Loucy (cell line): ENCODE results near the gene FLACC1.

ENCODE experiments used
- H2AFZ ChIP-seq: fragments of 200-600 bp; sonication (generic); 2 replicates; pipeline ENCODE4 v1.6.0; 2016; ENCODE audit warnings: antibody characterized with exemption, mild to moderate bottlenecking, low read length, moderate library complexity
- H3F3A ChIP-seq: fragments of 200-600 bp; 2 replicates; pipeline ENCODE4 v1.6.0; 2016; ENCODE audit warnings: antibody characterized with exemption, low read depth, mild to moderate bottlenecking
- H3K27me3 ChIP-seq: fragments of 200-600 bp; sonication (generic); 2 replicates; pipeline ENCODE4 v1.6.1; 2014; ENCODE audit warnings: low read length, mild to moderate bottlenecking; ENCODE audit not compliant: insufficient read depth, poor library complexity, severe bottlenecking
- H3K36me3 ChIP-seq: fragments of 200-600 bp; sonication (generic); 2 replicates; pipeline ENCODE4 v1.6.1; 2016; ENCODE audit warnings: low read length; ENCODE audit not compliant: insufficient read depth
- H3K4me1 ChIP-seq: fragments of 200-600 bp; sonication (generic); 2 replicates; pipeline ENCODE4 v1.5.1; 2014; ENCODE audit warnings: low read length, mild to moderate bottlenecking; ENCODE audit not compliant: insufficient read depth, poor library complexity, severe bottlenecking
- H3K4me2 ChIP-seq: fragments of 200-600 bp; sonication (generic); 2 replicates; pipeline ENCODE4 v1.6.0; 2014; ENCODE audit warnings: antibody characterized with exemption, low read length, low read depth, mild to moderate bottlenecking; ENCODE audit not compliant: poor library complexity, severe bottlenecking
- H3K4me3 ChIP-seq: fragments of 200-600 bp; sonication (generic); 2 replicates; pipeline ENCODE4 v1.5.1; 2014; ENCODE audit warnings: low read length, mild to moderate bottlenecking, mixed read lengths; ENCODE audit not compliant: poor library complexity, severe bottlenecking
- H3K79me2 ChIP-seq: fragments of 200-600 bp; sonication (generic); 2 replicates; pipeline ENCODE4 v1.6.1; 2014; ENCODE audit warnings: low read length; ENCODE audit not compliant: insufficient read depth
- H3K9ac ChIP-seq: fragments of 200-600 bp; sonication (generic); 2 replicates; pipeline ENCODE4 v1.6.0; 2014; ENCODE audit warnings: mild to moderate bottlenecking, low read depth, low read length, moderate library complexity; ENCODE audit not compliant: poor library complexity, severe bottlenecking
- H3K9me2 ChIP-seq: fragments of 200-600 bp; sonication (generic); replicated peaks from 2 replicates; pipeline ENCODE4 v1.6.1; 2016; ENCODE audit warnings: low read depth, low read length, mixed read lengths
- H3K9me3 ChIP-seq: fragments of 200-600 bp; sonication (generic); 2 replicates; pipeline ENCODE4 v1.6.1; 2014; ENCODE audit warnings: mild to moderate bottlenecking, antibody characterized with exemption, low read length, low read depth; ENCODE audit not compliant: insufficient read depth
- H4K20me1 ChIP-seq: fragments of 200-600 bp; sonication (generic); 2 replicates; pipeline ENCODE4 v1.6.0; 2014; ENCODE audit warnings: antibody characterized with exemption, low read length, mild to moderate bottlenecking; ENCODE audit not compliant: insufficient read depth, poor library complexity, severe bottlenecking
- EZH2phosphoT487 ChIP-seq: fragments of 200-600 bp; IDR thresholded peaks from 2 replicates; pipeline ENCODE4 v1.6.1; 2018; ENCODE audit warnings: antibody characterized with exemption, mild to moderate bottlenecking, moderate library complexity, borderline replicate concordance
- TF ChIP-seq, protein P1 (sequence below): fragments of 200-600 bp; sonication (generic); conservative IDR thresholded peaks from 2 replicates; pipeline ENCODE4 v1.5.1; 2014; ENCODE audit warnings: mild to moderate bottlenecking, antibody characterized with exemption, low read length

FLACC1 gene

DNA sequence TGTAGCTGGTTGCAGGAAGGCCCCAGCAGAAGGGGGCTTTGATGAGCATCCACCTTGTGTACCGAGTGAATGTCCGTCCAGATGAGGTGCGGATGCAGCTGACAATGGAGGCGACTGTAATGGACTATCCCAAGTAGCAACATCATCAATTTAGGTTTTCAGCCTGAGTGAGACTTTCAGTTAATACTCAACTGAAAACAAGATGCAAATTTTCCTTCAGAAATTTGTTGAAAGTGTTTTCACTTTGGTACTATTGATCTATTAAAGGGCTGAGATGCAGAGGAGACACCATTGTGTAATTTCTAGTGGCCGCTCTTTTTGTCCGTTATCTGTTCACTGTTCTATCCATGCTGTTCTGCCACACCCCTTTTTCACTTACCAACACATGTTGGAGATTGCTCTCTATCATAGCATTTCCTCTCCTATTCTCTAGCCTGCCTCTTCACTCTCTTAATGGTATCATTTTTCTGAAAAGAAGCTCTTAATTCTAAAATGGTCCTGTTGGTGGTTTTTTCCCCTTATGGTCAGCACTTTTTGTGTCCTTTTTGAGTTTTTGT lies 108.8 kb downstream of the FLACC1 start:
- Histone ChIP-seq H3K9ac (no peak overlapping the region), H4K20me1 (no peaks in the 10 kb centered on the region), H3K9me2 (no peaks in the 10 kb centered on the region), H3K36me3 (no peaks in the 10 kb centered on the region), H3K9me3 (no peaks in the 10 kb centered on the region; the same call in 1 of the 2 replicates), H3F3A (no peaks in the 10 kb centered on the region), H3K79me2 (peaks cover 18% of the 10 kb centered on the region; the same call in 1 of the 2 replicates), H3K4me1 (peaks cover 18% of the 10 kb centered on the region), H3K4me2 (no peak overlapping the region), H2AFZ (no peak overlapping the region), H3K27me3 (no peaks in the 10 kb centered on the region), H3K4me3 (no peak overlapping the region)
- TF ChIP-seq EZH2phosphoT487 = no peak
- TF ChIP-seq, protein P1, sequence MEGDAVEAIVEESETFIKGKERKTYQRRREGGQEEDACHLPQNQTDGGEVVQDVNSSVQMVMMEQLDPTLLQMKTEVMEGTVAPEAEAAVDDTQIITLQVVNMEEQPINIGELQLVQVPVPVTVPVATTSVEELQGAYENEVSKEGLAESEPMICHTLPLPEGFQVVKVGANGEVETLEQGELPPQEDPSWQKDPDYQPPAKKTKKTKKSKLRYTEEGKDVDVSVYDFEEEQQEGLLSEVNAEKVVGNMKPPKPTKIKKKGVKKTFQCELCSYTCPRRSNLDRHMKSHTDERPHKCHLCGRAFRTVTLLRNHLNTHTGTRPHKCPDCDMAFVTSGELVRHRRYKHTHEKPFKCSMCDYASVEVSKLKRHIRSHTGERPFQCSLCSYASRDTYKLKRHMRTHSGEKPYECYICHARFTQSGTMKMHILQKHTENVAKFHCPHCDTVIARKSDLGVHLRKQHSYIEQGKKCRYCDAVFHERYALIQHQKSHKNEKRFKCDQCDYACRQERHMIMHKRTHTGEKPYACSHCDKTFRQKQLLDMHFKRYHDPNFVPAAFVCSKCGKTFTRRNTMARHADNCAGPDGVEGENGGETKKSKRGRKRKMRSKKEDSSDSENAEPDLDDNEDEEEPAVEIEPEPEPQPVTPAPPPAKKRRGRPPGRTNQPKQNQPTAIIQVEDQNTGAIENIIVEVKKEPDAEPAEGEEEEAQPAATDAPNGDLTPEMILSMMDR = no peak

DNA sequence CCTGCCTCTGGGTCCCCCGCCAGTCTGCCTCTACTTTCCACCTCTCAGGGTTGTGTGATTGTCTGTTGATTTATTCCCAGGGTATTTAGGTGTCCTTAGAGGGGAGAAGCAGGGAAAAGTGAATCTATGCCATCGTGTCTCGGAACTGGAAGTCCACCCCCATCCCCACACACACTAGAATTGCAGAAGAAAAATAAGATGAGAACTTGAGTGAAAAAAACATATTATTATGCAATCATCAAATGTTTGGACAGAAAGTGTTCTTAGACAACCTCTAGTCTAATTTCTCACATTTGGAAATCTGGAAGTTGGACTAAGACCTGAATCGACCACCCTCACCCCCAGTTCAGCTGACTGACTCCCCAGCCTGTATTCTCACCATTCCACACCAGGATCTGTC lies 110.9 kb downstream of the FLACC1 start:
- Histone ChIP-seq H3K36me3 (0 out of 2 replicates have a peak, but pooled peaks cover under 1% of the 10 kb centered on the region), H4K20me1 (no peaks in the 10 kb centered on the region), H3K4me1 (peaks cover 5% of the 10 kb centered on the region), H3K79me2 (peaks cover 4% of the 10 kb centered on the region; the same call in 1 of the 2 replicates), H3K9me2 (no peaks in the 10 kb centered on the region), H3F3A (no peaks in the 10 kb centered on the region), H2AFZ (no peak overlapping the region), H3K9ac (no peak overlapping the region), H3K27me3 (no peaks in the 10 kb centered on the region), H3K4me2 (no peak overlapping the region), H3K4me3 (no peak overlapping the region), H3K9me3 (no peaks in the 10 kb centered on the region; the same call in 1 of the 2 replicates)
- no peak for TF ChIP-seq EZH2phosphoT487
- TF ChIP-seq, protein P1 = no peak

DNA sequence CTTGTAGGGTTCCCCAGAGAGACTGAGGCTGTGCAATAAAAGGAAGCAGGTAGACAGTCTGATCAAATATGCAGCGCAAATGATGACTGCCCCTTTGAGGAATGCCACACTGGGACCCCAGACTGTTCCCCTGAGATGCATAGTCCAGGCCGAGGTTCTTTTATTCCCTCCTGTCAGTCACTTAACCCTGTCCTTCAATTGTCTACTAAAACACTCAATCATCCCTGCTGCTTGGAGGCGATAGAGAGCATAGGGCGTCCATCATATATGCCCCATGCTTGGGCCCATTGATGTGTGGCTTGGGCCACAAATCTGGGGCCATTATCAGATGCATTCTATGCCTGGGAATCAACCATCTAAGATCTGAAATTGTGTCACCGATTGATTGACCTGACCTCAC lies 112.3 kb downstream of the FLACC1 start:
- H3K9me3 ChIP-seq = no peaks in the 10 kb centered on the region; the same call in 1 of the 2 replicates
- no peaks in the 10 kb centered on the region for H3F3A ChIP-seq
- peaks cover 5% of the 10 kb centered on the region for H3K4me1 ChIP-seq
- no peak overlapping the region for H3K9ac ChIP-seq
- H3K4me3 ChIP-seq = no peak overlapping the region
- H3K9me2 ChIP-seq = no peaks in the 10 kb centered on the region
- H3K79me2 ChIP-seq = 0 out of 2 replicates have a peak, but pooled peaks cover under 1% of the 10 kb centered on the region
- no peak overlapping the region for H3K4me2 ChIP-seq
- TF ChIP-seq, protein P1 = peak; percentile 30
- TF ChIP-seq EZH2phosphoT487 = no peak
- no peak overlapping the region for H2AFZ ChIP-seq
- H3K36me3 ChIP-seq = peaks cover 12% of the 10 kb centered on the region
- H4K20me1 ChIP-seq = no peaks in the 10 kb centered on the region
- H3K27me3 ChIP-seq = no peaks in the 10 kb centered on the region
